SHP77 (cell line): ENCODE results near the gene DOCK1.
"Not testable (repeated sequence)": the region's sequence is repeated elsewhere in the genome, so short reads cannot be mapped to it uniquely, and the experiment has no call there.

Source experiments
- DNase-seq, 2 experiments: peaks; one replicate each; lab custom pipeline; 2025; lab: John Stamatoyannopoulos, UW

The DOCK1 gene

DNA sequence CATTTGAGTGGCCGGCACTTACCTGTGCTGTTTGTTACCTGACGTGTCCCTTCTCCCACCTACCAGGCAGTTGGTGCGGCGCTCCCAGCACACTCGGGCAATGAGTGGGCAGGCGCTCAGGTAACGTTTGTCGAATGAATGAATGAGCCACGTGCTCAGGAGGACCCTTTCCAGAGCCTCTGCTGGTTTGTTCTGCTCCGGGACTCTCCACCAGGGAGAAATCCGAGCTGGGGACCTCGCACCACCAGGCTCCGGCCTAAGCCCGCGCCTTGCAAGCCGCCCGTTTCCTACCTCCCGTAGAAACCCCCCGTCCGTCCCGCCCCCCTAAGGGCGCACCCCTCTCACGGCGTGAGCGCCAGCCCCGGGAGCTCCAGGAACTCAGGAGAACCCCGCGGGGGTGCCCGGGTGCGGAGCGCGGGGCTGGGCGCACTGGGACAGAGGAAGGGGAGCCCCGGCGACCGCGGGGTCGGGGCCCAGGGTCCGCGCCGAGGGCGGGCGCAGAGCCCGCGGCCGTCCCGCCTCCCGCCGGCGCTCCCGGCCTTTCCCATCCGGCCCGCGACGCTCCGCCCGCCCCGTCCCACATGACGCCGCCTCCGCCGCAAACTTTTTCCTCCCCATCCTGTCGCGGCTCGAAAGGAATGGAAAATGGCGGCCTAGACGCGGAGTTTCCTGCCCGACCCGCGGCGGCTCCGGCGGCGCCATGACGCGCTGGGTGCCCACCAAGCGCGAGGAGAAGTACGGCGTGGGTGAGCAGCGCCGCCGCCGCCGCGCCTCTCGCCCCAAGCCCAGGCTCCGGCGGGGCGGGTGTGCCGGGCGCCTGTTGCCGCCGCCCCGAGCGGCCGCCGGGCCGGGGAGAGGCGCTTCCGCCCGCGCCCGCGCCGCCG, at the start of gene DOCK1:
Gene DOCK1, plus strand, starts transcription at position 611 of the 884 bp plus-strand sequence. Its CDS starts 90 bp downstream, at position 701.
- no peak for DNase-seq

DNA sequence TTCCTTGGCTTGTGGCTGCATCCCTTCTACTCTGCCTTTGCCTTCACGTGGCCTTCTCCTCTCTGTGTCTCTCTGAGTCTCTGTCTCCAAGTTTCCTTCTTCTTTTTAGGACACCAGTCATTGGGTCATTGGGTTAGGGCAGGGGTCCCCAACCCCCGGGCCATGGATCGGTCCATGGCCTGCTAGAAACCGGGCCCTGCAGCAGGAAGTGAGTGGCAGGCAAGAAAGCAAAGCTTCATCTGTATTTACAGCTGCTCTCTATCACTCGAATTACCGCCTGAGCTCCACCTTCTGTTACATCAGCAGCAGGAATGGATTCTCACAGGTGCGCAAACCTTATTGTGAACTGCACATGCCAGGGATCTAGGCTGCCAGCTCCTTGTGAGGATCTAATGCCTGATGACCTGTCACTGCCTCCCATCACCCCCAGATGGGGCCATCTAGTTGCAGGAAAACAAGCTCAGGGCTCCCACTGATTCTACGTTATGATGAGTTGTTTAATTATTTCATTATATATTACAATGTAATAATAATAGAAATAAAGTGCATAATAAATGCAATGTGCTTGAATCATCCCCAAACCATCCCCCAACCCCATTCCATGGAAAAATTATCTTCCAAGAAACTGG, 47.9 kb upstream of the DOCK1 start:
- DNase-seq, result no peak

DNA sequence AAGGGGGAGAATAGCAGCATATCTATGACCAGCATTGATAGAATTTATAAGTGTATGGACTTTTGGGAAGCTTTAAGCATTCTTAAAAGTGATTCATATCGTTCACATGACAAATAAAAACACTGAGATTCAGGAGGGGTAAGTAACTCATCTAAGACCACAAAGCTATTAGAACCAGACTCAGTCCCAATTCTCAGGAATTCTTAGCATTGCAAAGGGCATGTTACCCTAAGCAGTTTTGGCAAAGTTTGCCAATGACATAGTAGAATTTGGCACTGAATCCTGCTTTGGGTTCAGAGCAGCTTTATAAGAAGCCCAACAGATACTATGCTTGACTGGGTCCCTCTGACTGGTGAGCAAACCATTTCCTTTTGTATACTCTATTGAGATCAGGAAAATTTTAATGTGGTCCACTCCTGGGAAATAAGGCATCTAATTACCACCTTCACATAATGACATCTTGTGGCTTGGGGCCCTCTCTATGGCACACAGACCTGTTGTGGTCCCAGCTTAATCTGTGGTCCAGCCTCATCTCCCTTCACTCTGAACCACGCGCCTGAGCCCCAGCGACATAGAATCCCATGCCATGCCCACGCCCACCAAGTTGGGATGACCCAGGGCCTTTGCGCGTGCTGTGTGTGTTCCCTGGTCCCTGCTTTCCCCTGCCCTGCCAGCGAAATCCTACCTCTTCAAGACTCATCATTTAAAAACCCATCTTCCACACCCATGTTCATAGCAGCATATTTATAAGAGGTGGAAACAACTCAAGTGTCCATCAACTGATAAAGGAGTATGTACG, 37.5 kb upstream of the DOCK1 start:
- no peak for DNase-seq

DNA sequence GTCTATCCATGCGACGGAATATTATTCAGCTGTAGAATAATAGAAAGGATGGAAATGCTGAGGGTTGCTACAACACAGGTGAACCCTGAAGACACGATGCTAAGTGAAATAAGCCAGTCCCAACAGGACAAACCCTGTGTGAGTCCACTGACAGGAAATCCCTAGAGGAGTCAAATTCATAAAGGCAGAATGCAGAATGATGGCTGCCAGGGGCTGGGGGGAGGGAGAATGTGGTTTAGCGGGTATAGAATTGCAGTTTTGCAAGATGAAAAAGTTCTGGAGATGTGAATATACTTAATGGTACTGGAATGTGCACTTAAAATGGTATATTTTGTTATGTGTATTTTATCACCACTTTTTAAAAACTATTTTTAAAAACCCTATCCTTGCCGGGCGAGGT, 36.9 kb upstream of the DOCK1 start:
- DNase-seq, result no peak

DNA sequence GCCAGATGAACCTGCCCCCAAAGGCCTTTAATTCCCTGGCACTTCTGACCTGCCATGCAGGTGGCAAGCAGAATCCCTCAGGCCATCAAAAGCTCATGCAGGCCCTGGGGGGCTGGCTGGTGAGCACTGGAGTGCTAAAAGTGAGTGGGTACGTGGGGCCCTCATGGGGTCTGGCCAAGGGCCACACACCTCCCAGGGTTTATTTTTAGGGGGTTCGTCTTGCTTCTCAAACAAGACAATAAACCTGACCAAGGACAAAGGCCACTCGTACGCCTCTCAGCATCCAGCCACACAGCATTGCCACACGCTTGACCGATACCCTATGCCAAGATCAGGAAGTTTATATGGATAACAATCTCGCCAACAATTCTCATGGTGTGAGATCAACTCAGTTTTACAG, 33.1 kb upstream of the DOCK1 start:
- no peak for DNase-seq

DNA sequence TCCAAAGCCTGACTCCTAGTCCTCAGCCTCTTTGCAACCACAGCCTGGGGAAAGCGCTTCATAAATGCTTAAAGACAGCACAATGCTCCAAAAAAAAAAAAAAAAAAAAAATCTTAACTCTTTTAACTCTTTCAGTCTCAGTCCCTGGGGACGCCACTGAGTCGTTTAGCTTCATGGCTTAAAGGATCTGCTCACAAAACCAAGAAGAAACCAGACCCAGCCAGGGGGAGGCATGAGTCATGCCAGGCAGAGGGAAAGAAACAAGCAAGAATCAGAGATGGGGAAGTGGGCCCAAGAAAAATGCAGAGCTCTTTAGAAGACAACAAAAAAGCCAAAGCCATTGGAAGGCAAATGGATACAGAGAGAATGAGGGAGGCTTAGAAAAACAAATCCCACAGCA, 32.5 kb upstream of the DOCK1 start:
- no peak for DNase-seq

DNA sequence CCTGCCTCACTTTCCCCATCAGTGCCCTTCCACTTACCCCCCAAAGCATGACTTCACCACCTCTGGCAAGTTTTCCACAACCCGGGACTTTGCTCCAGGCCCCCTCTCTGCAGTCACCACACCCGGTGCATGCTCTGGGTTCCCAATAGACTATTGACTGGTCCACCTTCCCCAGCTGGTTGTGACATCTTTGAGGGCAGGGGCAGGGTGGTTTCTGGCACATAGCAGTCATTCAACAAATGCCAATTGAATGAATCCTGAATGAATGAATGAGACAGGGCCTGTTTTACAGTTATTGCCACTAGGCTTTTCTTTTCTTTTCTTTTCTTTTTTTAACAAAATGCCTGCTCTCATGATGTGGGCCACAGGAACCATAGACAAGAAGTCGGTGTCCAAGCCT, 28.8 kb upstream of the DOCK1 start:
- DNase-seq, result no peak

DNA sequence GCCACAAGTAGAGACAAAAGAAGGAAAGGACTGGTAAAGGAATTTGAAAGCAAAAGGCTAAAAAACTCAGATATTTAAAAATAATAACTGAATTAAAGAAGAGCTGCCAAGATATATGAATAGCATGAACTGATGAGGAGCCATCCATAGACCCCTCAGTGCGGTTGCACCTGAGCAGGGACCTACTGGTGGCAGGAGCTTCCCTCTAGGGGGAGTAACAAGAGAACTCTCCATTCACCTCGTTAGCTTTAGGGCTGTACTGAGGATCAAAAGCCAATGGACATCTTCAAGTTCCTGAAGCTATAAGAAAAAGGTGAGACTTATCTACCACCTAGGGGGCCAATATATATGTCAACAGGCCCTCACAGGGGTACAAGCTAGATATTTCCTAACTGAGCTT, 27.8 kb upstream of the DOCK1 start:
- no peak for DNase-seq

DNA sequence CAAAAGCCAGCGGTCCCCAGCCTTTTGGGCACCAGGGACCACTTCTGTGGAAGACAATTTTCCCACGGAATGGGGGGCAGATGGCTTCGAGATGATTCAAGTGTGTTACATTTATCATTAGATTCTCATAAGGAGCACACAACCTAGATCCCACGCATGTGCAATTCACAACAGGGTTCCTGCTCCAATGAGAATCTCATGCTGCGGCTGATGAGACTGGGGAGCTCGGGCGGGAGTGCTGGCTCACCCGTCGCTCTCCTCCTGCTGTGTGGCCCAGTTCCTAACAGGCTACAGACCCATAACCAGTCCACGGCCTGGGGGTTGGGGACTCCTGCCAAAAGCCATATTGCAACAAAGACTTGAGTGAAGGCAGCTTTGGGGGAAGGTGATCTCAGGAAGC, 26.6 kb upstream of the DOCK1 start:
- no peak for DNase-seq

DNA sequence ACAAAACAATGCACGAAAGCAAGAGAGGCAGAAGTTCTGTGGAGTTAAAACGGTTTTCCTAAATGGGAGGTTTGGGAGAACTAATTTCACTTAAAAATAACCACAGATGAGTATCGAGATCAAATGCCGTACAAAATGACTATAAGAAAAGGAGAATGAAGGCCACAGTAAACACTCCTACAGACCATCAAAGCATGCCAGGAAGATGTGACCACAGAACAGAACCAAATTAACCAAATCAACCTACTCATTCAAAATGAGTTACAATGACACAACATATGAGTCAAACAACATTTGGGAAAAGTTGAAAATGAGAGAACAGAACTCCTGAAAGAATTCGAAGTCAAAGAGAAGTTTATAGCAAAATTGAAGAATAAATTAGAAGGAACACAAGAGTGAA, 24.3 kb upstream of the DOCK1 start:
- DNase-seq, result no peak

DNA sequence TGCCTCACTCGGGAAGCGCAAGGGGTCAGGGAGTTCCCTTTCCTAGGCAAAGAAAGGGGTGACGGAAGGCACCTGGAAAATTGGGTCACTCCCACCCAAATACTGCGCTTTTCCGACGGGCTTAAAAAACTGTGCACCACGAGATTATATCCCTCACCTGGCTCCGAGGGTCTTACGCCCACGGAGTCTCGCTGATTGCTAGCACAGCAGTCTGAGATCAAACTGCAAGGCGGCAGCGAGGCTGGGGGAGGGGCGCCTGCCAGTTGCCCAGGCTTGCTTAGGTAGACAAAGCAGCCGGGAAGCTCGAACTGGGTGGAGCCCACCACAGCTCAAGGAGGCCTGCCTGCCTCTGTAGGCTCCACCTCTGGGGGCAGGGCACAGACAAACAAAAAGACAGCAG, 23.2 kb upstream of the DOCK1 start:
- DNase-seq, result not testable (repeated sequence)

DNA sequence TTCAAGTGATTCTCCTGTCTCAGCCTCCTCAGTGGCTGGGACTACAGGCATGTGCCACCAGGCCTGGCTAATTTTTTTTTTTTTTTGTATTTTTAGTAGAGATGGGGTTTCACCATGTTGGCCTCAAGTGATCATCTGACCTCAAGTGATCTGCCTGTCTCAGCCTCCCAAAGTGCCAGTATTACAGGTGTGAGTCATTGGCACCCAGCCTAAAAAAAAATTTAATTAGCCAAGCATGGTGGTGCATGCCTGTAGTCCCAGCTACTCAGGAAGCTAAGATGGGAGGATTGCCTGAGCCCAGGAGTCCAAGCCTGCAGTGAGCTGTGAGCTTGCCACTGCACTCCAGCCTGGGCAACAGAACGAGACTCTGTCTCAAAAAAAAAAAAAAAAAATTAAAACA, 16.8 kb upstream of the DOCK1 start:
- not testable (repeated sequence) for DNase-seq

DNA sequence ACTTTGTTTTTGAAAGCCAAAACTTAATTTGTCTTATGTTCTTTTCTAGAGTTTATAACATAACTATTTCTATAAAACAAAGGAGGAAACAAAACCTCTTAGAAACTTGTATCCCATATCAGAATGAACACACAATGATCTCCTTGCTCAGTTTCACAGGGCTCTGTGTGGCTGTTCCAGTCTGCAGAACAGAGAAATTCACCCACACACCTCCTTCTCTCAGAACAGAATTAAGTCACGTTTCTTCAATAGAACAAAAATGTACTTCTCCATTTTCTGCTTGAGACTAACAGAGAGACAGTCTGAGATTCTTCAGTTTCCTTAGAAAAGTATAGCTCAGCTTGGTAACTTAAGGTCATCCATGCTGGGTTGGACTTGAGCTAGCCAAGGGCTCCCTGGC, 15.8 kb upstream of the DOCK1 start:
- no peak for DNase-seq

DNA sequence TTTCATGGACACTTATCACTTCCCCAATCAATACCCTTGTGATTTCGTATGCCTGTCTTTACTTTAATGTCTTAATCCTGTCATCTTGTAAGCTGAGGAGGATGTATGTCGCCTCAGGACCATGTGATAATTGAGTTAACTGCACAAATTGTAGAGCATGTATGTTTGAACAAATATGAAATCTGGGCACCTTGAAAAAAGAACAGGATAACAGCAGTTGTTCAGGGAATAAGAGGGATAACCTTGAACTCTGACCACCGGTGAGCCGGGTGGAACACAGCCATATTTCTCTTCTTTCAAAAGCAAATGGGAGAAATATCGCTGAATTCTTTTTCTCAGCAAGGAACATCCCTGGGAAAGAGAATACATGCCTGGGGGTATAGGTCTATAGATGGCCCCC, 14.4 kb upstream of the DOCK1 start:
- not testable (repeated sequence) for DNase-seq

DNA sequence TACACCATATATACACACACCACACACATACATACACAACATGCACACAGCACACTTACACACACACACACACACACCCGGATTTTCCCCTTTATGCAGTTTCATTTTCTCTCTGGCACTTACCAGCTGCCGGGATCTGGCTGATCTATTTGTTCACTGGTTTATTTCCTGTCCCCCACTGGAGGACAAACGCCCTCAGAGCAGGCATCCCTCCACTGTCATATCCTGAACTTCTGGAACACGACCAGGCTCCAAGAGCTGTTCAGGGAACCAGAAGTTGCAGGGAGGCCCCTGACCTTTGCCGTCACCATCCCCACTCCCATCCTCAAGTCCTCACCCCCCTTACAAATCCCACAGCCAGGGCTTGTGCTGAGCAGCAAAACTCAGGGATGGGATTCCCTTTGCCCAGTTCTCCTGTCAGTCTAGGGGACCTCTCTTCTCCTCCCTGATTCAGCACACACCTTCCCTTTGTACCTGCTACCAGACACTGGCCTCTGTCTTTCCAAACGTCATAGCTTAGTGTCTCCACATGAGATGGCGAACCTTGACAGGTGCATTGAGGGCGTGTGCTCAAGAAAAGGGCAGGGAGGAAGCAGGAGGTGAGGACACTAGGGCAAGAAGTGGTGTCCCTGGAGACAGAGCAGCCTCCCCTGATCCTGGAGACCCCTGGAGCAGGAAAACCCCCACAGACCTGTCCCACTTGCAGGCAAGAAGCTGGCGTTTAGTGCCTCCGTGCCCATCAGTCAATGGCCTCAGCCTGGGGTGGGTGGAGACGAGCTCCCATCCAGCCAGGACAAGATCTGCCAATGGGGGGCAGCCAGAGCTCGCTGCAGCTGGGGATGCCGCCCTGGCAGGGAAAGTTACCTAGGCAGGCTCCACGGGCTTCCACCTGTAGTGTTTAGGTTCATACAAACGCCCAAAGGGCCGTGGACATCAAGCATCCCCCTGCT, 12.7 kb upstream of the DOCK1 start:
- no peak for DNase-seq

DNA sequence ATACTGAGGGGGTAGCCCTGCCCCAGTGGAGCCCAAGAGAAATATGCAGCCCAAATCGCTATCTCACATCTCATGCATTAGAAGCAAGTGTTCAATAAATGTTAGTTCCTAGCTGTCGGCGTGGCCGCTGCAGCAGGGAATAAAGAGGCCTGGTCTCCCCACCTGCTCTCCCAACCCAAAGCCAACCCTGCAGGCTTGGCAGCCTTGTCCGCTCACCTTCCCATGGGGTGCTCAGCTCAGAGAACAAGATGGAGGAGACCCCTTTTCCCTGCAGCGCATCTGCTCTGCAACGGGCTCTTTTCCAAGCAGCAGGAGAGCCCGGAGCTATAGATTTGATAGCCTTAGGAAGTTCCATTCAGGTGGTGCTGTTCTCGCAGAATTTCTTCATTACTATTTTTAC, 12.0 kb upstream of the DOCK1 start:
- DNase-seq, result no peak

DNA sequence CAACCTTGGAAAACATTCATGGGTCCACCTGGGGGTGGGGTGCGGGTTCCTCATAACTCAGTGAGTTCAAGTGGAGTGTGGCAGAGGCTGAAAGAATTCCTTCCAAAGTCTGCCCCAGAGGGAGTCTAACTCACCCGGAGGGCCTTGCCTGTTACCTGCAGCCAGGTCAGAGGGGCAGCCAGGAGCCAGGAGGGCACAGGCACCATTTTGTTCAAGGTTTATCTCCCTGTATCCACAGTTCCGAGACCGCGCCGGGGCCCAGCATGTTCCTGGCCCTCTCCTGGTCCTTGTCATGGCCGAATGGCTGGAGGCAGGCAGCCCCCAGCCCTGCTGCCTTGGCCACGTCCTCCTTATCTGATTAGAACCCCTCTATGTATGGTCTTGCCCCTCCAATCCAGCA, 11.4 kb upstream of the DOCK1 start:
- DNase-seq, result no peak

DNA sequence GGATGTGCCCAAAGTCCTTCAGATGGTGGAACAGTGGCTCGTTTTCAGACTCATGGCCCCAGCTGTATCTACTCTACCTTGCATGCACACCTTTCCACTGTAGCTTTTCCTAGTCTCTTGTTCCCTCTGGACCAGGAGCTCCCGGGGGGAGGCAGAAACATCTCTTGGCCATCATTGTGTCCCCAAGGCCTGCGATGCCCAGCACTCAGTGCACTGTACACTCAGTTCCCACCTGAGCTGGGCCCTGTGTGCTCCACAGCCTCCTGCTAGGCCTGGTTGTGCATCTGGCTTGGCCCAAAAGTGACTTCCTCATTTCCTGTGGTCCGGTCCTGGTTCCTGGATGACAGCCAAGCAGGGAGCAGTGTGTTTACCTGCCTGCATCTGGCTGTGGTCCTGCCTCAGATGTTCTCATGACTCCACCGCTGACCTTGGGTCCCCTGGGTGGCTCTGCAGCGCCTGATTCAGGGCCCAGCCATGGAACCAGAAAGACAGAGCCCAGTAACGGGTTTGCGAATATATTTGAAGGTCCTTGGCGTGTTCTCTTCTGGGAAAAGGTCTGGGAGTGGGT, 9.9 kb upstream of the DOCK1 start:
- no peak for DNase-seq

DNA sequence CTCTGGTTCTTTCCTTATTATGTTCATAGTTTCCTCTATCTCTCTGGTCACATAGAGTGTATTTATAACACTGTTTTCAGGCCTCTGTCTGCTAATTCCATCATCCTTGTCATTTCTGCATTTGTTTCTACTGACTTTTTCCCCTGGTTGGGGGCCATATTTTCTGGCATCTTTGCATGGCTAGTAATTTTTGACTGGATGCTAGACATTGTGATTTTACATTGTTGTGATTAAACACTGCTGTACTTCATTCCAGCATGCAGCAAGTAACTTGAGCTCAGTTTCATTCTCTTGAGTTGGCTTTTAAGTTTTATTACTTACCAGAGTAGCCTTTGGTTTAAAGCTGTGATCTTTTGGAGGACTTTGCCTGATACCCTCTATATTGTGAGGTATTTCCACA, 6.8 kb upstream of the DOCK1 start:
- no peak for DNase-seq

DNA sequence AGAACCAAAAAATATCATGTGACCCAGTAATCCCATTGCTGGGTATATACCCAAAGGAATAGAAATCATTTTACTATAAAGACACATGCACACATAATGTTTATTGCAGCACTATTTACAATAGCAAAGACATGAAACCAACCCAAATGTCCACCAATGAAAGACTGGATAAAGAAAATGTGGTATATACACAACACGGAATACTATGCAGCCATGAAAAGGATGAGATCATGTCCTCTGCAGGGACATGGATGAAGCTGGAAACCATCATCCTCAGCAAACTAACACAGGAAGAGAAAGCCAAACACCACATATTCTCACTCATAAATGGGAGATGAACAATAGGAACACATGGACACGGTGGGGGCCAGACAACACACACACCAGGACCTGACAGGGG, 5.7 kb upstream of the DOCK1 start:
- not testable (repeated sequence) for DNase-seq

DNA sequence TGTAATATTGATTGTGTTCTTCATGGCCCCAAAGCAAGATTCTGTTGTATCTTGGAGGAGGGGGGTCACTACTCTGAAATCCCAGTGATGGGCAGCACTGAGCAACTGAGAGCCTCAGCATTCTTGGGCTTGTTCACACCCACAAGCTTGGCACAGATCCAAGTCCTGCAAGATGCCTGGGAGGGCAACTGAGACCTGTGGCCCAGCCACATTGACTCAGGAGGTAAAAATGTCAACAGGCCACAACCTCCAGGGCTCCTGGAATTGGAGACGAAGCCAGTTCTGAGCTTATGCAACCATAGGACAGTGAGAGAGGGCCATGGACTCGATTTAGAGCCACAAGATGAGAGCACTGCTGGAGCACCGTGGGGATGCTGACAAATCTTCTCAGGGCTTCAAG, 3.1 kb upstream of the DOCK1 start:
- no peak for DNase-seq
